HL-60 (cell line): ENCODE data around the gene B3GAT2.

Source experiments
- GABPA ChIP-seq: IDR thresholded peaks from 2 replicates; pipeline ENCODE4 v1.6.1; 2012; ENCODE audit warnings: low read depth
- POLR2AphosphoS5 ChIP-seq: IDR thresholded peaks from 2 replicates; pipeline ENCODE4 v1.6.1; 2012; ENCODE audit warnings: low read depth
- SPI1 ChIP-seq: IDR thresholded peaks from 2 replicates; pipeline ENCODE4 v1.6.1; 2012; ENCODE audit warnings: low read depth, mild to moderate bottlenecking, borderline replicate concordance
- TF ChIP-seq, protein P1 (sequence below): IDR thresholded peaks from one replicate; pipeline ENCODE4 v1.5.1; 2011; ENCODE audit warnings: low read length, control low read depth, inconsistent platforms; ENCODE audit not compliant: insufficient read depth
- TF ChIP-seq, protein P2 (sequence below): IDR thresholded peaks from 2 replicates; pipeline ENCODE4 v1.6.1; 2012; ENCODE audit warnings: low read depth; ENCODE audit not compliant: insufficient replicate concordance

DNA sequence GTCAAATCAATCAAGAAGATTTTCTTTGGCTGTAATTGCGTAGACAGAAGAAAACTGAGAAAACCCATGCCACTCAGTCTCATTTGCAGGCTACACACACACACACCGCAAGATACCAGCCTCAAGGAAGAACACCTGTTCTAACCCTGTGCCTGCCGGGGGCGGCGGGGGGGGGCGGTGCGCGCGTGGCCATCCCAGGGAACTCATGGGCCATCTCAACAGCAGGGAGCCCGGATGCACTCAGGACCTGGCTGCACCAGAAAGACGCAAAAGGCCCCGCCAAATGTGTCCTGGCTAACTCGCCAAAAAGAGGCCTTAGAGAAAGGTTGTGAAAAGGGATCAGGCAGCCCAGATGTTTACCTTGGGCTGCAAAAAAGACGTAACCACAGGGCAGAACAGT lies 2.1 kb downstream of the B3GAT2 start:
- TF ChIP-seq, protein P1, sequence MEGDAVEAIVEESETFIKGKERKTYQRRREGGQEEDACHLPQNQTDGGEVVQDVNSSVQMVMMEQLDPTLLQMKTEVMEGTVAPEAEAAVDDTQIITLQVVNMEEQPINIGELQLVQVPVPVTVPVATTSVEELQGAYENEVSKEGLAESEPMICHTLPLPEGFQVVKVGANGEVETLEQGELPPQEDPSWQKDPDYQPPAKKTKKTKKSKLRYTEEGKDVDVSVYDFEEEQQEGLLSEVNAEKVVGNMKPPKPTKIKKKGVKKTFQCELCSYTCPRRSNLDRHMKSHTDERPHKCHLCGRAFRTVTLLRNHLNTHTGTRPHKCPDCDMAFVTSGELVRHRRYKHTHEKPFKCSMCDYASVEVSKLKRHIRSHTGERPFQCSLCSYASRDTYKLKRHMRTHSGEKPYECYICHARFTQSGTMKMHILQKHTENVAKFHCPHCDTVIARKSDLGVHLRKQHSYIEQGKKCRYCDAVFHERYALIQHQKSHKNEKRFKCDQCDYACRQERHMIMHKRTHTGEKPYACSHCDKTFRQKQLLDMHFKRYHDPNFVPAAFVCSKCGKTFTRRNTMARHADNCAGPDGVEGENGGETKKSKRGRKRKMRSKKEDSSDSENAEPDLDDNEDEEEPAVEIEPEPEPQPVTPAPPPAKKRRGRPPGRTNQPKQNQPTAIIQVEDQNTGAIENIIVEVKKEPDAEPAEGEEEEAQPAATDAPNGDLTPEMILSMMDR = no peak
- no peak for TF ChIP-seq POLR2AphosphoS5
- no peak for TF ChIP-seq SPI1
- TF ChIP-seq GABPA = no peak
- TF ChIP-seq, protein P2, sequence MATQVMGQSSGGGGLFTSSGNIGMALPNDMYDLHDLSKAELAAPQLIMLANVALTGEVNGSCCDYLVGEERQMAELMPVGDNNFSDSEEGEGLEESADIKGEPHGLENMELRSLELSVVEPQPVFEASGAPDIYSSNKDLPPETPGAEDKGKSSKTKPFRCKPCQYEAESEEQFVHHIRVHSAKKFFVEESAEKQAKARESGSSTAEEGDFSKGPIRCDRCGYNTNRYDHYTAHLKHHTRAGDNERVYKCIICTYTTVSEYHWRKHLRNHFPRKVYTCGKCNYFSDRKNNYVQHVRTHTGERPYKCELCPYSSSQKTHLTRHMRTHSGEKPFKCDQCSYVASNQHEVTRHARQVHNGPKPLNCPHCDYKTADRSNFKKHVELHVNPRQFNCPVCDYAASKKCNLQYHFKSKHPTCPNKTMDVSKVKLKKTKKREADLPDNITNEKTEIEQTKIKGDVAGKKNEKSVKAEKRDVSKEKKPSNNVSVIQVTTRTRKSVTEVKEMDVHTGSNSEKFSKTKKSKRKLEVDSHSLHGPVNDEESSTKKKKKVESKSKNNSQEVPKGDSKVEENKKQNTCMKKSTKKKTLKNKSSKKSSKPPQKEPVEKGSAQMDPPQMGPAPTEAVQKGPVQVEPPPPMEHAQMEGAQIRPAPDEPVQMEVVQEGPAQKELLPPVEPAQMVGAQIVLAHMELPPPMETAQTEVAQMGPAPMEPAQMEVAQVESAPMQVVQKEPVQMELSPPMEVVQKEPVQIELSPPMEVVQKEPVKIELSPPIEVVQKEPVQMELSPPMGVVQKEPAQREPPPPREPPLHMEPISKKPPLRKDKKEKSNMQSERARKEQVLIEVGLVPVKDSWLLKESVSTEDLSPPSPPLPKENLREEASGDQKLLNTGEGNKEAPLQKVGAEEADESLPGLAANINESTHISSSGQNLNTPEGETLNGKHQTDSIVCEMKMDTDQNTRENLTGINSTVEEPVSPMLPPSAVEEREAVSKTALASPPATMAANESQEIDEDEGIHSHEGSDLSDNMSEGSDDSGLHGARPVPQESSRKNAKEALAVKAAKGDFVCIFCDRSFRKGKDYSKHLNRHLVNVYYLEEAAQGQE = no peak
